Stimulated activated CD8-positive, alpha-beta memory T cell treated with anti-CD3 and anti-CD28 coated beads, Interleukin-7, amount 100 ng/mL, for 1 hour (primary cell): ENCODE measurements around the gene CD79B.

Source experiments
- DNase-seq, 2 donors: peaks; one replicate each; pipeline ENCODE4 v3.0.0-alpha.2; 2020; ENCODE audit warnings: low read depth in 2 of 2

The CD79B gene

DNA sequence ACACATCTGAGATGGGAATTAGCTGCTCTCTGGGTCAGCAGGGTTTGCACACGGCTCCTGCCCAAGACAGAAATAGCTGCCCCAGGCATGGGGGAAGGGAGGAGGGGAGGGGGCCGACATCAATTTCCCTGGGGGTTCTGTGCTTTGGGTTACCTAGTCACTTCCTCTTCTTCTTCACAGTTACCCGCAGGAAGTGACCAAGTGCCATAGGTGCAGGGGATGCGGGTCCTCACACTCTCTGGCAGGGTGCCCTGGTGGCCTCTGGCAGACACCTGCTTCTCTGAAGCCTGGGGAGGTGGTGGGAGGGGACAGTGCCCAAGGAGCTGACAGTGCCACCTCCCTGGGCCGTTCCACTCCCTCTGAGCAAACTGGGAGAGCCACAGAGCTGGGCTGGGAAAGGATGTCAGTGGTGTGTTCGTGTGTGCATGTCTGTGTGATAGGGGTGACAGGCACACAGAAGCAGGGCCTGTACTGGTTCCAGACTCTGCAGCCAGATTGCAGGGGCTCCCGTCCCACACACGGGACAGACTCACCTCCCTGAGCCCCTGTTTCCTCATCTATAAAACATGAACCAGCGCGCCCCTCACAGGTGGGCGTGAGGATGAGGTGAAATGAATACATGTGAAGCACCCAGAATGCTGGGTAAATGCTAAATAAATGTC, 22.4 kb upstream of the CD79B start:
- no peak for DNase-seq

DNA sequence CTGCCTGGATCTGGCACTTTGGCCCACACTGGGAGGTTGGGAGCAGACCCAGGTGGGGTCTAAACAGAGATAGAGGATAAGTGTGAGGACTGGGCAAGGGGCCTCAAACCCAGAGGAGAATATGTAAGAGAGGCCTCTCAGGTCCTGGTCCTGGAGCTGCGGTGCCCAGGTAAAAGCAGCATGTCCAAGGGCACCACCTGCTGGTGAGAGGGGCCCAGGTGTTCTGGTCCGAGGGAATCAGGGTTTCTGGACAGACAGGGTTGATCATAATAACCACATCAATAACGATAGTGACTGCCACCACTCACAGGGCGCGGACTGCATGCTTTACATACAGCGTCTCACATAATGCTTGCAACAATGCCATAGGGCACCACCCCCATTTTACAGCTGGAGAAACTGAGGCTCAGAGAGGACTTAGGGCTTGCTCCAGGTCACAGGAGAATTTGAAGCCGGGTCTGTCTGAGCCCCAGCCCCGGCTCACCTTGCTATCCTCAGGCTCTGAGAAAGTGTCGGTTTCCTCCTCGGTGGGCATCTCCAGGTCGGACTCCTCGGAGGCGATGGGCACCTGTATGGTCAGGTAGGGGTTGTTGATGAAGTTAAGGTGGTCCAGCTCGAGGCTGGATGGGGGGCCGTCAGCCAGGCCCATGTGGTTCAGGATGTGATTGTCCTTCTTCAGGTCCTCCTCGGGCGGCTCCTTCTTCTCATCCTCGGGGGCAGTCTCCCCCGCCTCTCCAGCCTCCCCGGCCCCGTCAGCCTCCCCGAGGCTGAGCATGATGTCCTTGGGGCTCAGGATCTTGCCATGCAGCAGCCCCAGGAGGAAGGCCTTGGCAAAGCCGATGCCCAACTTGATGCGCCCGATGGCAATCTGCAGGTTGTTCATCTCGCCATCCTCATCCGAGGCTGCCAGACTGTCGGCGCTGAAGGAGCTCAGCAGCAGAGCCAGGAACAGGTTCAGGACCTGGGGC, 19.1 kb upstream of the CD79B start:
- no peak for DNase-seq

DNA sequence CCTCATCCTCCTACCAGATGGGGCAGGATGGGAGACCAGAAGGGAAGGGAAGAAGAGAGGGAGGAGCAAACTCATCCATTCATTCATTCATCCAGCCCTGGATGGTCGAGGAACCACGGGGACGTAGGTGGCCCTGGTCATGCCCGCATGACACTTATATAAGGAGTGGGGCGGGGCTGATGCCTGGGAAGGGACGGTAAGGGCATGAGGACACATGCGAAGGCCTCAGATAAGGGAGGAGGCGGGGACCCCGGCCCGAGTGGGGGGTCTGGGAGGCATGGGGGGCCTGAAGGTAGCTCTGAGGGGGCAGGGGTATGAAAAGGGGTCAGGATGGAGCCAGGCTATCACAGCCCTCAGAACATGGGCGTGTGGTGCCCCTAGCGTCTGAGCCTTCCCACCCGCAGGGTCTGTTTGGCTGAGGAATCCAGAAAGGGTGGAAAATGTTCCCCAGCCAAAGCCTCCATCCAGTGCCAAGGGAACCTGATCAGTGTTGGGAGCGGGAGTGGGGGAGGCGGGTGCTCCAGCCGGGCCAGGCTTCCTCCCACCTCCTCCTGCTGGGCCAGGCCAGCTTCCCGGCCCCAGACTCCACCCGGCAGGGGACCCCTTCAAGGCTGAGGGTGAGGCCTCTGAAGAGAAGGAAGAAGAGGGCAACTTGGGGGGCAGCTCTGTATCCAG, 17.6 kb upstream of the CD79B start:
- no peak for DNase-seq

DNA sequence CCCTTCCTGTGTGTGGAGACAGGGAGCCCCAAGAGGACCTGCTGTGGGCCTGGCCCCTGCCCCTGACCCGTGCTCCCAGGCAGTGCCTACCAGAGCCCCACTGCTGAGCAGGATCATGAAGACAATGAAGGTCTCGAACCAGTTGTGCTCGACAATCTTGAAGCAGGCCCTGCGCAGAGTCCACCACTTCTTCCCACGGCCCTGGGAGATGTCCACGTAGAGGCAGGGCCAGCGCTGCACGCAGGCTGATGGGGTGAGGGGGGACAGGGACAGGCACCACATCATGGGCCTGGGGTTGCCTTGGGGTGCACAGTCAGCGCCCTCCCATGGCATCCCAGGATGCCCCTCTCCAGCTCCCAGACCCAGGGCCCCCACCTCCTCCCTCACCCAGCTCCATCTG, 16.4 kb upstream of the CD79B start:
- no peak for DNase-seq

DNA sequence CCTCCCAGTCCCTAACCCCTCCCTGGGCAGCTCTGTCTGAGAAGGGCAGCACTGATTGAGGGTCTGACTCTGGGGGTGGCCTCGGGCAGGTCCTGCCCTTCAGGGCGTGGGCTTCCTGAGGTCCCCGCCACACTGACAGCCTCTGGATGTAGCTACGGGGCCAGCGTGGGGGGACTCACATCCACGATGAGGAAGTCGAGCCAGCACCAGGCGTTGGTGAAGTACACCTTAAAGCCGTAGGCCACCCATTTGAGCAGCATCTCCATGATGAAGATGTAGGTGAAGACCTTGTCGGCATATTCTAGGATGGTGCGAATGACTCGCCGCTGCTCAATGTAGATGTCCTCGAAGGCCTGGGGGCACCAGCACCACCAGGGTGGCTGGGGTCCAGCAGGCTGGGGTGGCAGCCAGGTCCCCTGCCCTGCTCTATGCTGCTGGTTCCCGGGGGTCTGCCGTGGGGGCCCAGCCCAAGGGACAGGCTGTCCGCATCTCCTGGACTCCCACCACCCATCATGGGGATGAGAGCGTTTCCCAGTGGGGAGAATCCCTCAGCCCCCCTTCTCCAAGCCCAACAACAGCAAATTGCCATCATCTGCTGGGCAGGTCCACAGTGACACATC, 15.7 kb upstream of the CD79B start:
- DNase-seq = no peak

DNA sequence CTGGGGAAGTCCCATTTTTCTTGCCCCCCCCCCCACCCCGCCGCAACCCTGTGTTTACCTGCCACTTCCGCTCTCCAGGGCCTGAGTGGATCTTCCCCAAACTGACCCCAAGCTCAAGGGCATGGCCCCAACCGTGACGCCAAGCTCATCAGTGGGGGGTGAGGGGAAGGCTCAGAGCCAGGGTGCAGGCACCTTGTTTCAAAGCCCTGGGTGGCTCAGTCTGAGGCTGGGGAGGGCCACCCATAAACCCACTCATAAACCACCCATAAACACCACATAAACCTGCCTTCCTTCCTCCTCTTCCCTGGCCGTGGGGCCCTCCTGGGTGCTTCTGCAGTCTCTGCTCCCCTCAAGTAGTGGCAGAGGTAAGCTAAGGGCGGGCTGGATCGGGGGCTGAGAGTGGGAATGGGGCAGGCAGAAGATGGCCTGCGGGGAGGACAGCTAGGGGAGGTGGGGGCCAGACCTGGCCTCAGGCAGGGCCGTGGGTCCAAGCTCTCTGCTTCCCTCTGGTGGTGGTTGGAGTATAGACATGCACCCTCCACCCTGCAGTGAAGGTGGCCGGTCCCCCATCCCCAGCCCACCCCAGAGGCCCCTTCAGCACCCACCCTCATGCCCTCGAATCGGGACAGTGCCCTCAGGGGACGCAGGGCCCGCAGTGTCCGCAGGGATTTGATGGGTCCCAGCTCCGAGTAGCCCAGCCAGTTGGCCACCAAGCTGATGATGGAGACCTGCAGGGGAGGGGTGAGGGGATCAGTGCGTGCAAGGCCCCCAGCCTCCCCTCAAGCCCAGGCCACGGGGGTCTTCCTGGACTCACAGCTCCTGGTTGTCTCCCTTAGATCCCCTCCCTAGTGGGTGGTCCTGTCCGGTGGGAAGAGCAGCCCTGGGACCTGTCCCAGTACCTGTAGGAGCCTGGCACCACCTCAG, 14.6 kb upstream of the CD79B start:
- no peak for DNase-seq

DNA sequence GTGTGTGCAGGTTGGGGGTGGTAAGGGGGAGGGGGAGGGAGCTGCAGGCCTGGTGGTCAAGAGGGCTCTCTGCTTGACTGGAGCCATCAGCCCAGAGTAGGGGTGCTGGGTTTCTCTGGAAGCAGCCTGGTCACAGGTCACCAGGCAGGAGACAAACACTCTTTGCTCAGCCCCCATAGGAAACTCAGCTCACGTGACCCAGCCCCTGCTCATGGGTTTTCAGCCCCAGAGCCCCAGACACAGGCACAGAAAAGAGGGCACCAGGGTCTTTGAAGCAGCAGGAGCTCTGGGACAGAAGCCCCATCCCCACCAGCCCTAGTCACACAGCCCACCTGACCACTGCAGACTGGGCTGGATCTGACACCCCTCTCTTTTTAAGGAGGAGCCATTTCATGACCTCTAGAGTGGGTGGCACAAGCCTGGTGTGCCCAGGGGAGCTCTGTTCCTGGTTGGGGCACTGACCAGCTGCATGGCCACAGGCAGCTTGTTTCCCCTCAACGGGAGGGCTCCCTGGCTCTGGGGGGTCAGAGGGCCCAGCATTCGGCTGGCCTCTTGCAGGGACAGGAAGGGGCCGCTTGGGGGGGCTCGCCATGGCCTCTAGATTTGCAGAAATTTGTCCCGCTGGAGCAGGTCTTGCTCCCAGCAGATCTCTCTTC, 13.8 kb upstream of the CD79B start:
- DNase-seq = no peak

DNA sequence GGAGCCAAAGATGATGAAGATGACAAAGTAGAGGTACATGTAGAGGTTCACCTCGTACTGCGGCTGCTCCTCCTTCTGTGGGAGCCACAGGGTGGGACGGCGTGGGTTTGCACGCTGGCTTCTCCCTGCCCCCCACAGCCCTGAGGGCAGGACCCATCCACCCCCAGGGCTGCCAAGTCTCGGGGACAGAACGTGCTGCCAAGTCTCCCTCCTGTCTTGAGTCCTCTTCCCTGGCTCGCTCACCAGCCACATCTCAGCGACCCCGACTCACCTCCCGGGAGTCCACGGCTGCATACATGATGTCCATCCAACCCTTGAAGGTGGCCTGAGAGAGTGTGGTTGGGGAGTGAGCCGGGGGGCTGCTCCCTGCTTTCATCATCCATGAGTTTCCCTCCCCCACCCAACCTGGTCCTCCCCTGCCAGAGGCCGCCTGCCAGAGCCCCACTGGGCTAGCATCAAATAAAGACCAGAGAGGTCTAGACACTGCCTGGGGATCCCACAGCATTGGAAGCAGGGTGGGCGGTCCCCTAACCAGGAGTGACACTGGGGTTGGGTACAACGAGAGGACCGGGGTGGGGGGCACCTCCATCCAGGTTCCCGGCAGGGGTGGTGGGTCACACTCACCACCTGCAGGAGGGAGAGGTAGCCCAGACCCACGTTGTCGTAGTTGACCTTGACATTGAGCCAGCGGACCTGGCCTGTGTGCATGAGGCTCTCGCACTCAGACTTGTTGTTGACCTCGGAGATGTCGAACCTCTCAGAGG, 12.8 kb upstream of the CD79B start:
- no peak for DNase-seq

DNA sequence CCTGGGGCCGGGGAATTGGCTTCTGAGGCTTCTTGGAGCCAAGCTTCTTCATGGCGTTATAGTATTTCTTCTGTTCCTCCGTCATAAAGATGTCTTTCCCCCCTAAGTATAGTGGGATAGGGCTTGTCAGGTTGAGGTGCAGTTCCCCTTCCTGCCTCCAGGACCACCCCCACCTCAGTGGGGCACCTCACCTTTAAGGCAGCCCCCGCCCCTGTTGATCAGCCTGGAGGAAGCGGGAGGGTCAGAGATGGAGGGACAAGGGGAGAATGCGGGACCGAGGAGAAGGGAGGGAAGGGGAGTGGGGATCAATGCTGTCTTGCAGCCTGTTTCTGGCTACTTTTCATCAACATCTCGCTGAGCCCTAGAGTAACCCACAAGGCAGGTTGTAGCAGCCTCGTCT, 11.6 kb upstream of the CD79B start:
- no peak for DNase-seq

DNA sequence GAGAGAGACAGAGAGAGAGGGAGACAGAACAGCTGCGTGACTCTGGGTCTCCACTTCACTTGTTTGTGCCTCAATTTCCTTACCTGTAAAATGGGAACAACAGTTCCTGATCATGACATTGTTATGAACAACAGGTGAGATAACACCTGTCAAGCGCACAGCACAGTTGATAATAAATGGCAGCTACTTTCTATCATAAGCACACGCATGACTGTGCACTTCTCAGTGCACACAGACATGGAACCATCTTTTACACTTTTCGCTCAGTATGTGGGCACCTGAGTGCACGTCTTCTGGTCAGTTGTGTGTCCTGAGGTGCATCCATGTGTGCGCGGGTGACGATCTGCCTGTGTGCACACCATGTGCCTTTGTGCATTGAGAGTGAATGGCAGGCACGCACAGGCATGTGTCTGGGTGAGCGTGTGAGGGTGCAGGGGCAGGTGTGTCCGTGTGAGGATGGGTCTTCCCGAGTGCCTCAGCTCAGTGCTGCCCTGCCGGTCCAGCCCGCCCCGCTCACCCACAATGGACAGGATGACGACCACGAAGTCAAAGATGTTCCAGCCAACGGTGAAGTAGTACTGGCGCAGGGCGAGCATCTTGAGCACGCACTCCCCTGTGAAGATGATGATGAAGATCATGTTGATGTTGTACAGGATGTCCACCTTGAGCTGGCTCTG, 10.3 kb upstream of the CD79B start:
- DNase-seq = no peak

DNA sequence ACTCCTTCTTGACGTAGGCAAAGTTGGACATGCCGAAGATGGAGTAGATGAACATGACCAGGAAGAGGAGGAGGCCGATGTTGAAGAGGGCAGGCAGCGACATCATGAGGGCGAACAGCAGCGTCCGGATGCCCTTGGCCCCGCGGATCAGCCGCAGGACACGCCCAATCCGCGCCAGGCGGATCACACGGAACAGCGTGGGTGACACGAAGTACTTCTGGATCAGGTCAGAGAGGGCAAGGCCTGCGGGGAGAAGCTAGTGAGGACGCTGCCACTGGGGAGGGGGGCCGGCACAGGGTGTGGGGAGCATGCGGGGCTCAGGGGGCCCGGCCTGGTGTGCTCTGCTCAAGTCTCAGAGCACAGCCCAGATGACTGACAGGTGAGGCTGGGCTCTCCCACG, 9.6 kb upstream of the CD79B start:
- DNase-seq = no peak

DNA sequence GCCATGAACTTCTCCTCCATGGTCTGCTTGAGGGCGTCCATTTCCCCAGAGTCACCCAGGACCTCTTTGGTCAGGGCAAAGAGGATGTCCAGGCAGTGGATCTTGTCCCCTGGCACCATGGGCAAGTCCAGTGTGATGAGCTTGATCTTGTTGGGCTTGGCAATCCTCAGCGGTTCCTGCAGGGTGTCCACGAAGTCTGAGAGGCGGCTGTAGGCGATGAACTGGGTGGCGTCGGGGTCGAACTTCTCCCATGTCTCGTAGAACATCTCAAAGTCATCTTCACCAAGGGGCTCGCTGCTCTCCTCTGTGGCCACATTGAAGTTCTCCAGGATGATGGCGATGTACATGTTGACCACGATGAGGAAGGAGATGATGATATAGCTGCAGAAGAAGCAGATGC, 9.0 kb upstream of the CD79B start:
- no peak for DNase-seq

DNA sequence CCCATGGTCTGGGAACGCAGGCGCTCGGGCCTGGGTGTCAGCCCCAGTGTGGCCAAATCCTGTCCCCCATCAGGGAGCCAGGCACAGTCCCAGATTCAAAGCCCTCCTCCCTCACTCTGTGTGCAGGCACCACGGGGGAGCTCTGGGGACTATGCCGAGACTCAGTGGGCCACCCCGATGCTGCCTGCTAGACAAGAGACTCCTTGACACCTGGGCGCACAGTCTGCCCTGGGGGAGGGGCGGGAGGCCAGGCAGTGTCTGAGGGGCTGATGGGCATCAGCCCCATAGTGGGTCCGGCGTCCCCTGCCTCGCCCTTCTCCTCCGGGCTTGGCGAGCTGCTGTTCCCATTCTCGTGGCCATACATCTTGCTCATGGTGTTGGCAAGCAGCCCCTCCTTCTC, 8.5 kb upstream of the CD79B start:
- no peak for DNase-seq

DNA sequence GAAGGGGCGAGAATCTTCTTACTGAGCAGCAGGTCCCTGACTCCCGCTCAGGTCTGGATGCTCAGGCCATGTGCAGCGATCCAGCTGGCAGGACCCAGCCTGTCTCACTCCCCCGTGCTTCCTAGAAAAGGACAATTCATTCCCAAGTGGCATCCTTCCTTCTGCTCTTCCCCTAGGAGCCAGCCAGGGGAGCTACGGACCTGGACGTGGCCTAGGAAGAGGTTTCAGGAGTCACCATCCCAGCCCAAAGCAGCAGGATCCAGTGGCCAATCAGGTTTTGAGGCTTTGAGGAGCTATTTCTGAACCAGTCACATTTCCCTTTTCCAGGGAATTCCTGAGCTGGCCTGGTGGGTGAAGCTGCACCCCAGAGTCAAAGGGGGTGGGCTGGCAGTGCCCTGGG, 7.8 kb upstream of the CD79B start:
- DNase-seq = no peak

DNA sequence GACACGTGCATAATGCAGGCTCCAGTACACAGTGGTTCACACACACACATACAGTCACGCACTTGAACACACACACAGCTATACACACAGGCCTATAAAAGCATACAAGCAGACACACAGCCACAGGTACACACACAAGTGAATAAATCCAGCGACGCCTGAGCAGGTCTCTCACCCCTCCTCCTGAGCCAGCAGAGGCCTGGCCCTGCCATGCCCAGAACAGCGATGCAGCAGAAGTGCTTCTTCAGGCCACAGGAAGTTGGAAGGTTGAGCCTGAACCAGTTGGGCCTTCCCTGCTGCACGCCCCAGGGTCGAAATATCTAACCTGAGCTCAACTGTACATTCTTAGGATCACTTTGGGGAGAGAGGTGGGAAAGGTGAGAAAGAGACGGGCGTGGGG, 7.3 kb upstream of the CD79B start:
- no peak for DNase-seq

DNA sequence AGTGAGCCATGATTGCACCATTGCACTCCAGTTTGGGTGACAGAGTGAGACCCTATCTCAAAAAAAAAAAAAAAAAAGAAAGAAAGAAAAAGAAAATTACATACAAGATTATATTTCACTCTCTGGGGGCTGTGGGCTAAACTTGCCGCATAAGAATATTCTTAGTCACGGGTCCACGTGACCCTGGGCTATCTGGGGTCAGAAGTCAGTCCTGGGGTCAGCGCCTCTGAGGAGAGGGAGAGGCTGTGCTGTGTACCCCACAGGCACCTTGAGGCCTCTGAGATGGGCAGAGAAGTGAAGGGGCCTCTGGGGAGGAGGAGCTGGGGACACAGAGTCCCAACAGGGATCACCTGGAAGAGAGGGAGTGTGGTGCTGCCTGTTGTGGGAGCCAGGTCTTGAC, 5.8 kb upstream of the CD79B start:
- DNase-seq = no peak

DNA sequence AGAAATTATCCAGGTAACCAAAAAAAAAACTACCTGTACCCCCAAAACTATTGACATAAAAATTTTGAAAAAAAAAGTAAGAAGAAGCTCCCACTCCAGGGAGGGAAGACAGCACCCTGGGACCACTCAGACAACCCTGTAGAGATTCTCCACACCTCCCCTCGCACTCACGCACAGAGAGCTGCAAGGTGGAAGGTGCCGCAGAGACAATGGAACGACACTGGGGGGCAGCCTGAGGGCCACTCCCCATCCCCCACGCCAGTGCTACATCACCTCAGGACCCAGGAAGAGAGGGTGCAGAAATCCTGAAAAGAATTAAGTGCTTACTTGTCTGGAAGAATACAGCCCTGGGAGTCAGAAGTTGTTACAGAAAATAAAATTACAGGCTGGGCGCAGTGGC, 5.2 kb upstream of the CD79B start:
- no peak for DNase-seq

DNA sequence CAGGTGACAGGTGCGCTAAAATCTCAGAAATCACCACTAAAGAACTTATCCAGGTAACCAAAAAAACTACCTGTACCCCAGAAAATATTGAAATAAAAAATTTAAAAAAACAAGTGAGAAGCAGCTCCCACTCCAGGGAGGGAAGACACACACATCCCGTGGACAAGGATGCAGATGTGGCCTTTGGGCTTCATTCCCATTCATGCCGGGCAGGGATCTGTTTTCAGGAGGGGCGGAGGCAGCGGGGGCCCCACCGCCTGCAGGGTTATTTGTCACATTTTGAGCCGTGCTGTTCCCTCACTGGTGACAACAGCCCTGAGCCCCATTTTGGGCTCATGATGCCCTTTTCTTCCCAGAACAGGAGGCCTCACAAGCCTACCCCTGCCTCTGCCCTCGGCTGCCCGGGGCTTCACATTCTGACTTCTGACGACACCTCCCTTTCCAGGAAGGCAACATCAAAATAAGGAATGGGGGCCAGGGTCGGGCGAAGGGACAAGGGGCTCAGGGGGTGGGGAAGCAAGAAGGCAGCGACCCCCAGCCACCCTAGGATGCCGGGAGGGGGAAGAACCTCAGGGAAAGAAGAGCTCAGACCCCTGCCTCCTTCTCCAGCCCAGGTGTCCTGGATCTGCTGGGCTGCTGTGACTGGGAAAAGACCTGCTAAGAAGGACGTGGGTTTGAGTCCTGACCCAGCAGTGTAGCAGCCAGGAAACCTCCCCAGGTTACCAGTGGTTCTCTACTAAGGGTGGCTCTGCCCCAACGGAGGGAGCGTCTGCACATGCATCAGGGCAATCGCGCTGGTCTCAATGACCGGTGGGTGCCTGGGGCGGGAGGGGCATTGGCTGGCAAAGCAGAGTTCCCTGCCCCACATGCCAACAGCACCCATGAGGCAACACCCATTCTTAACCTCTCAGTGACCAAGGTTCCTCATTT, 2.3 kb upstream of the CD79B start:
- DNase-seq = no peak
